Natural killer cell (primary cell): ENCODE data around the gene PRIMPOL. TPM values are rescaled to one million over a fixed set of nuclear protein-coding genes. Genes with fewer than 3 reads are reported as not detected.
A peak's percentile ranks its signal among the peaks of the same experiment; 100 is the strongest.

Experiments
- ATAC-seq, 3 donors: fragments of 150-1000 bp in 2 of 3; fragments of 200-7000 bp in 1 of 3; cut with Tn5 transposase; 1 replicate in 1 of 3; 2 replicates in 2 of 3; pipeline ENCODE4 v1.10.0; 2021; ENCODE audit warnings: mild to moderate bottlenecking in 2 of 3, moderate library complexity in 2 of 3
- DNase-seq, 2 donors: peaks; one replicate each; pipeline versions ENCODE4 v3.0.0 to v3.0.0-alpha.2; 2013 to 2021; ENCODE audit warnings: mixed read lengths in 1 of 2
- H3K27ac ChIP-seq: one replicate; pipeline ENCODE4 v1.5.1; 2013; ENCODE audit warnings: mild to moderate bottlenecking, low read length
- H3K27me3 ChIP-seq: one replicate; pipeline ENCODE4 v1.6.1; 2013; ENCODE audit warnings: low read length; ENCODE audit not compliant: control insufficient read depth, insufficient read depth
- H3K36me3 ChIP-seq: one replicate; pipeline ENCODE4 v1.6.1; 2013; ENCODE audit warnings: low read length; ENCODE audit not compliant: control insufficient read depth, insufficient read depth
- H3K4me1 ChIP-seq: one replicate; pipeline ENCODE4 v1.6.1; 2013; ENCODE audit warnings: low read length; ENCODE audit not compliant: control insufficient read depth, insufficient read depth
- H3K4me3 ChIP-seq: one replicate; pipeline ENCODE4 v1.5.1; 2013; ENCODE audit warnings: low read length
- H3K9me3 ChIP-seq: one replicate; pipeline ENCODE4 v1.6.1; 2013; ENCODE audit warnings: low read length; ENCODE audit not compliant: control insufficient read depth, insufficient read depth
- H3K27ac Mint-ChIP-seq, 2 donors: one replicate each; pipeline ENCODE4 v1.8.0; 2022; ENCODE audit warnings: mild to moderate bottlenecking in 2 of 2, mixed read lengths in 2 of 2, moderate library complexity in 1 of 2
- H3K27me3 Mint-ChIP-seq, 2 donors: one replicate each; pipeline ENCODE4 v1.8.0; 2022; ENCODE audit warnings: low read depth in 2 of 2, mixed read lengths in 2 of 2
- H3K36me3 Mint-ChIP-seq: one replicate; pipeline ENCODE4 v1.8.0; 2022; ENCODE audit warnings: mixed read lengths
- H3K4me1 Mint-ChIP-seq, 2 donors: one replicate each; pipeline ENCODE4 v1.8.0; 2022; ENCODE audit warnings: mixed read lengths in 2 of 2
- H3K4me3 Mint-ChIP-seq: one replicate; pipeline ENCODE4 v1.8.0; 2022; ENCODE audit warnings: mild to moderate bottlenecking, moderate library complexity, mixed read lengths
- H3K9me3 Mint-ChIP-seq, 2 donors: one replicate each; pipeline ENCODE4 v1.8.0; 2022; ENCODE audit warnings: mixed read lengths in 2 of 2
- CTCF ChIP-seq: fragments of 200-600 bp; IDR thresholded peaks from one replicate; pipeline ENCODE4 v1.8.0; 2022; ENCODE audit warnings: antibody characterized with exemption
- WGBS: methylation state at CpG from one replicate; pipeline ENCODE4 v1.1.7; 2013; ENCODE audit warnings: missing lambda C conversion rate; ENCODE audit not compliant: insufficient coverage; 5-methylcytosine and 5-hydroxymethylcytosine counted together
- intact Hi-C: fragments of 100-400 bp; cut with micrococcal nuclease; formaldehyde crosslinking; loops from one replicate; pipeline ENCODE4 v1.14.2; 2022
- total RNA-seq, 4 donors: library from RNA; stranded (reverse); fragments of 120-200 nt in 1 of 4; gene quantifications; one replicate each; pipeline versions ENCODE4 v1.2.3 to v1.2.4, GENCODE V29; 2013 to 2022

Gene PRIMPOL
- total RNA-seq, 3 donors from 2014 or later (not counting 1 experiment from before 2014, with no cell fraction given): 13.2 to 17.9 (median 16.9) TPM

GRCh38 chr4:184628103-184628502 is 21.4 kb upstream of the PRIMPOL start:
- ATAC-seq: no peak
- Histone ChIP-seq H3K9me3 (no peaks in the 10 kb centered on the region), H3K4me3 (no peak overlapping the region), H3K36me3 (peaks cover 61% of the 10 kb centered on the region), H3K4me1 (peaks cover 21% of the 10 kb centered on the region), H3K27me3 (no peaks in the 10 kb centered on the region), H3K27ac (no peak overlapping the region)
- DNase-seq: no peak
- H3K4me3 Mint-ChIP-seq: no peak overlapping the region
- H3K27ac Mint-ChIP-seq: no peak overlapping the region
- no peaks in the 10 kb centered on the region for H3K9me3 Mint-ChIP-seq
- 100% methylated on average over 4 of the region's 4 CpGs for WGBS
- H3K4me1 Mint-ChIP-seq: peaks cover 34 to 41% of the 10 kb centered on the region in 2 donors
- no peak for TF ChIP-seq CTCF
- no peaks in the 10 kb centered on the region for H3K27me3 Mint-ChIP-seq
- peaks cover 29% of the 10 kb centered on the region for H3K36me3 Mint-ChIP-seq
- intact Hi-C loops: no loop called here

GRCh38 chr4:184632842-184633241 is 16.7 kb upstream of the PRIMPOL start:
- Histone ChIP-seq H3K27me3 (no peaks in the 10 kb centered on the region), H3K36me3 (peaks cover 83% of the 10 kb centered on the region), H3K9me3 (no peaks in the 10 kb centered on the region), H3K4me3 (no peak overlapping the region), H3K4me1 (no peaks in the 10 kb centered on the region), H3K27ac (no peak overlapping the region)
- no peak for DNase-seq
- peaks cover 1 to 7% of the 10 kb centered on the region in 2 donors for H3K4me1 Mint-ChIP-seq
- H3K4me3 Mint-ChIP-seq: no peak overlapping the region
- H3K27ac Mint-ChIP-seq: peak overlapping the region; percentile 49 to 51
- H3K36me3 Mint-ChIP-seq: peaks cover 16% of the 10 kb centered on the region
- TF ChIP-seq CTCF: no peak
- no peak for ATAC-seq
- no peaks in the 10 kb centered on the region for H3K27me3 Mint-ChIP-seq
- H3K9me3 Mint-ChIP-seq: no peaks in the 10 kb centered on the region
- intact Hi-C loops: no loop called here
- WGBS: 100% methylated on average over 1 of the region's 1 CpG

- H3K27me3 ChIP-seq: no peaks in the 10 kb centered on the region
- ATAC-seq: no peak
- peaks cover 67% of the 10 kb centered on the region for H3K36me3 ChIP-seq
- Mint-ChIP-seq H3K27me3 (no peaks in the 10 kb centered on the region), H3K27ac (no peak overlapping the region), H3K36me3 (peaks cover 2% of the 10 kb centered on the region), H3K4me3 (no peak overlapping the region), H3K4me1 (peaks cover 27 to 33% of the 10 kb centered on the region in 2 donors), H3K9me3 (no peaks in the 10 kb centered on the region)
- no peaks in the 10 kb centered on the region for H3K9me3 ChIP-seq
- 78% methylated on average over 2 of the region's 3 CpGs for whole genome bisulfite sequencing
- no peak overlapping the region for H3K27ac ChIP-seq
- intact Hi-C loops: no loop called here
- no peaks in the 10 kb centered on the region for H3K4me1 ChIP-seq
- no peak for DNase-seq
- TF ChIP-seq CTCF: no peak
- no peak overlapping the region for H3K4me3 ChIP-seq
These were observed 14.2 kb upstream of the PRIMPOL start for GRCh38 chr4:184635381-184635780.

GRCh38 chr4:184636144-184636543 is 13.4 kb upstream of the PRIMPOL start:
- no peaks in the 10 kb centered on the region for H3K27me3 Mint-ChIP-seq
- Histone ChIP-seq H3K27ac (no peak overlapping the region), H3K9me3 (no peaks in the 10 kb centered on the region), H3K4me3 (no peak overlapping the region), H3K4me1 (no peaks in the 10 kb centered on the region), H3K36me3 (peaks cover 61% of the 10 kb centered on the region), H3K27me3 (no peaks in the 10 kb centered on the region)
- no peak for TF ChIP-seq CTCF
- no peaks in the 10 kb centered on the region for H3K9me3 Mint-ChIP-seq
- peaks cover 32 to 40% of the 10 kb centered on the region in 2 donors for H3K4me1 Mint-ChIP-seq
- no peak for DNase-seq
- intact Hi-C loops: no loop called here
- no peaks in the 10 kb centered on the region for H3K36me3 Mint-ChIP-seq
- no peak overlapping the region for H3K4me3 Mint-ChIP-seq
- H3K27ac Mint-ChIP-seq: peak overlapping the region in 1 of 2 donors; percentile 11
- no peak for ATAC-seq
- WGBS: 100% methylated on average over 4 of the region's 4 CpGs
